GM23338 (cell line): Measurements from ENCODE around the gene IPO13. TPM values are rescaled to one million over a fixed set of nuclear protein-coding genes. Genes with fewer than 3 reads are reported as not detected.

Experiments
- ATAC-seq: fragments of 200-7000 bp; cut with Tn5 transposase; 3 replicates; pipeline ENCODE4 v1.9.1; 2020
- DNase-seq: peaks from one replicate; pipeline ENCODE4 v3.0.0-alpha.2; 2015; ENCODE audit warnings: low spot score
- H2AFZ ChIP-seq: fragments of 200-600 bp; sonication (generic); 2 replicates; pipeline ENCODE4 v1.8.0; 2016; ENCODE audit warnings: antibody characterized with exemption, mild to moderate bottlenecking, moderate library complexity
- H3F3A ChIP-seq: fragments of 200-600 bp; sonication (generic); replicated peaks from 2 replicates; pipeline ENCODE4 v1.8.0; 2017; ENCODE audit warnings: antibody characterized with exemption, mixed run types, low read depth
- H3K27ac ChIP-seq: fragments of 200-600 bp; sonication (generic); 2 replicates; pipeline ENCODE4 v1.6.1; 2016; ENCODE audit warnings: low read depth
- H3K27me3 ChIP-seq: fragments of 200-600 bp; sonication (generic); 2 replicates; pipeline ENCODE4 v1.8.0; 2016; ENCODE audit warnings: mild to moderate bottlenecking, mixed run types, moderate library complexity; ENCODE audit not compliant: insufficient read depth
- H3K36me3 ChIP-seq: fragments of 200-600 bp; sonication (generic); 2 replicates; pipeline ENCODE4 v1.8.0; 2016; ENCODE audit warnings: mild to moderate bottlenecking; ENCODE audit not compliant: insufficient read depth
- H3K4me1 ChIP-seq: fragments of 200-600 bp; sonication (generic); 2 replicates; pipeline ENCODE4 v1.8.0; 2016; ENCODE audit warnings: mild to moderate bottlenecking, moderate library complexity; ENCODE audit not compliant: insufficient read depth
- H3K4me2 ChIP-seq: fragments of 200-600 bp; sonication (generic); 2 replicates; pipeline ENCODE4 v1.7.1; 2017; ENCODE audit warnings: mixed run types
- H3K4me3 ChIP-seq: fragments of 200-600 bp; sonication (generic); 2 replicates; pipeline ENCODE4 v1.6.1; 2016; ENCODE audit warnings: mixed run types
- H3K79me2 ChIP-seq: fragments of 200-600 bp; sonication (generic); replicated peaks from 2 replicates; pipeline ENCODE4 v1.8.0; 2017; ENCODE audit warnings: mild to moderate bottlenecking; ENCODE audit not compliant: insufficient read depth
- H3K9me2 ChIP-seq: fragments of 200-600 bp; sonication (generic); 2 replicates; pipeline ENCODE4 v1.8.0; 2017; ENCODE audit not compliant: insufficient read depth
- H4K20me1 ChIP-seq: fragments of 200-600 bp; sonication (generic); replicated peaks from 2 replicates; pipeline ENCODE4 v1.8.0; 2017; ENCODE audit warnings: mild to moderate bottlenecking; ENCODE audit not compliant: insufficient read depth
- H3K27ac Mint-ChIP-seq: 2 replicates; pipeline ENCODE4 v1.8.0; 2020; ENCODE audit warnings: inconsistent platforms, mild to moderate bottlenecking, moderate library complexity, mixed read lengths
- H3K27me3 Mint-ChIP-seq: 3 replicates; pipeline ENCODE4 v1.8.0; 2022; ENCODE audit warnings: low read depth, mild to moderate bottlenecking, moderate library complexity, mixed read lengths, inconsistent platforms; ENCODE audit not compliant: insufficient read depth, poor library complexity
- H3K36me3 Mint-ChIP-seq: 3 replicates; pipeline ENCODE4 v1.8.0; 2021; ENCODE audit warnings: low read depth, mild to moderate bottlenecking, inconsistent platforms, moderate library complexity, mixed read lengths
- H3K4me1 Mint-ChIP-seq: 3 replicates; pipeline ENCODE4 v1.8.0; 2020; ENCODE audit warnings: mild to moderate bottlenecking, inconsistent platforms, mixed read lengths
- H3K4me3 Mint-ChIP-seq: 3 replicates; pipeline ENCODE4 v1.8.0; 2021; ENCODE audit warnings: moderate library complexity, mild to moderate bottlenecking, inconsistent platforms, mixed read lengths
- H3K9me3 Mint-ChIP-seq: 3 replicates; pipeline ENCODE4 v1.8.0; 2020; ENCODE audit warnings: moderate library complexity, mild to moderate bottlenecking, inconsistent platforms, mixed read lengths
- JUNB ChIP-seq: IDR thresholded peaks from one replicate; pipeline ENCODE4 v1.6.1; 2016; ENCODE audit warnings: antibody characterized with exemption; ENCODE audit not compliant: unreplicated experiment
- NANOG ChIP-seq: IDR thresholded peaks from 2 replicates; pipeline ENCODE4 v1.6.1; 2016; ENCODE audit warnings: antibody characterized with exemption, borderline replicate concordance
- POLR2AphosphoS5 ChIP-seq: IDR thresholded peaks from 2 replicates; pipeline ENCODE4 v1.6.1; 2016; ENCODE audit warnings: antibody characterized with exemption, low read depth
- STAT1 ChIP-seq: IDR thresholded peaks from one replicate; pipeline ENCODE4 v1.6.1; 2016; ENCODE audit warnings: antibody characterized with exemption; ENCODE audit not compliant: unreplicated experiment
- ZNF331 ChIP-seq: fragments of 250-450 bp; sonication (Bioruptor Pico); IDR thresholded peaks from 2 replicates; pipeline ENCODE4 v1.5.0; 2020; ENCODE audit warnings: low read depth, mild to moderate bottlenecking, moderate library complexity
- polyA plus RNA-seq: library from polyadenylated mRNA; unstranded; fragments of >200 nt; fragmentation: Nextera tagmentation; extraction: Ambion mirVana; gene quantifications from 2 replicates; pipeline ENCODE4 v1.2.1, GENCODE V29; 2016
- total RNA-seq: library from RNA; depleted of rRNA; stranded (reverse); fragments of >200 nt; shearing (Covaris generic); gene quantifications from 2 replicates; pipeline ENCODE4 v1.2.3, GENCODE V29; 2014
- TF ChIP-seq, protein P1 (sequence below): IDR thresholded peaks from 2 replicates; pipeline ENCODE4 v1.6.1; 2016; ENCODE audit warnings: antibody characterized with exemption
- TF ChIP-seq, protein P2 (sequence below), 2 experiments: fragments of 200-600 bp in 1 of 2; sonication (generic) in 1 of 2; conservative IDR thresholded peaks; 2 replicates each; pipeline versions ENCODE4 v1.5.1 to v1.6.1; 2016 to 2017; ENCODE audit warnings: antibody characterized with exemption in 2 of 2, low read depth in 2 of 2, mild to moderate bottlenecking in 2 of 2, moderate library complexity in 1 of 2
- TF ChIP-seq, protein P3 (sequence below): IDR thresholded peaks from one replicate; pipeline ENCODE4 v1.6.1; 2018; ENCODE audit warnings: antibody characterized with exemption; ENCODE audit not compliant: unreplicated experiment

Gene IPO13
- total and polyA plus RNA-seq, 2 experiments from 2014 or later, result 10.4 to 22.8 TPM

DNA sequence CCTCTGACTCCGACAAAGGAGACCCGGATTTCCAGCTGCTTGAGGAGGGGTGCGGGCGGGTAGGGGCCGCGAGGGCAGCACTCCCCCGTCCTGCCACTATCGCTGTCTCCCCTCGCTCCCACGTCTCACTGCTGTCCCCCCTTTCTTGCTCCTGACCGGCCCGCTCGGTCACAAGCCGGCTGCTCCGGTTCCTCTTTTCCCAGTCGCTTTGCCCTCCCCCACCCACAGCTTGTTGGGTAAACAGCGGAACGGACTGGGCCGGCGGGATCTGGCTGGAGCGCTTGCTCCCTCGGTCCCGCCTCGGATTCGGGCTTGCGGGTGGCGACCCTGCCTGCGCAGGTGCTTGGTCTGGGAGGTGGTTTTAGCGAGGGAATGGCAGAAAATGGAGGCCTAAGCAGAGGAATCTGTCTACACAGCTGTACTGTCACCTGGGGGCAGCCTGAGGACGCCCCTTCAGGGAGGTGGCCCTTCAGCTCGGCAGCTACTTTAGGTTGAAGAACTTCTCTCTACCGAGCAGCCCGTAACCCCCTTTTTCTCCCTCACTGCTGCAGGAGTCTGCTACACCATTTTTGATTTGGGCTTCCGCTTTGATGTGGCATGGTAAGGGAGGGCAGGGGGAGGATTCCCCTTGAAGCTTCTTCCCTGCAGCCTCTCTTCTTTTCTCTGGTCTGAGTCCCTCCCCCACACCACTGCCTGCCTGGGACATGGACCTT lies 28.7 kb downstream of the IPO13 start:
- Histone ChIP-seq H3K4me3 (peak overlapping the region; percentile 96), H3F3A (peaks cover 28% of the 10 kb centered on the region; the same call in 1 of the 2 replicates), H3K4me2 (peak overlapping the region; percentile 98), H4K20me1 (peaks cover 22% of the 10 kb centered on the region), H2AFZ (no peak overlapping the region), H3K9me2 (no peaks in the 10 kb centered on the region), H3K79me2 (peaks cover 17% of the 10 kb centered on the region), H3K27ac (0 out of 2 replicates have a peak overlapping the region, but pooled peaks have one; percentile 59), H3K36me3 (0 out of 2 replicates have a peak, but pooled peaks cover 7% of the 10 kb centered on the region), H3K27me3 (no peaks in the 10 kb centered on the region), H3K4me1 (peaks cover 32% of the 10 kb centered on the region)
- H3K27me3 Mint-ChIP-seq, result peaks cover 28% of the 10 kb centered on the region
- peaks cover 65% of the 10 kb centered on the region for H3K36me3 Mint-ChIP-seq
- no peaks in the 10 kb centered on the region for H3K9me3 Mint-ChIP-seq
- H3K4me3 Mint-ChIP-seq, result peak overlapping the region; percentile 90
- DNase-seq (peak; percentile 56), ATAC-seq (peak; percentile 8)
- H3K4me1 Mint-ChIP-seq, result peaks cover 45% of the 10 kb centered on the region
- H3K27ac Mint-ChIP-seq, result peak overlapping the region; percentile 52
- TF ChIP-seq, protein P1, sequence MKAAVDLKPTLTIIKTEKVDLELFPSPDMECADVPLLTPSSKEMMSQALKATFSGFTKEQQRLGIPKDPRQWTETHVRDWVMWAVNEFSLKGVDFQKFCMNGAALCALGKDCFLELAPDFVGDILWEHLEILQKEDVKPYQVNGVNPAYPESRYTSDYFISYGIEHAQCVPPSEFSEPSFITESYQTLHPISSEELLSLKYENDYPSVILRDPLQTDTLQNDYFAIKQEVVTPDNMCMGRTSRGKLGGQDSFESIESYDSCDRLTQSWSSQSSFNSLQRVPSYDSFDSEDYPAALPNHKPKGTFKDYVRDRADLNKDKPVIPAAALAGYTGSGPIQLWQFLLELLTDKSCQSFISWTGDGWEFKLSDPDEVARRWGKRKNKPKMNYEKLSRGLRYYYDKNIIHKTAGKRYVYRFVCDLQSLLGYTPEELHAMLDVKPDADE, result no peak
- TF ChIP-seq JUNB, result no peak

DNA sequence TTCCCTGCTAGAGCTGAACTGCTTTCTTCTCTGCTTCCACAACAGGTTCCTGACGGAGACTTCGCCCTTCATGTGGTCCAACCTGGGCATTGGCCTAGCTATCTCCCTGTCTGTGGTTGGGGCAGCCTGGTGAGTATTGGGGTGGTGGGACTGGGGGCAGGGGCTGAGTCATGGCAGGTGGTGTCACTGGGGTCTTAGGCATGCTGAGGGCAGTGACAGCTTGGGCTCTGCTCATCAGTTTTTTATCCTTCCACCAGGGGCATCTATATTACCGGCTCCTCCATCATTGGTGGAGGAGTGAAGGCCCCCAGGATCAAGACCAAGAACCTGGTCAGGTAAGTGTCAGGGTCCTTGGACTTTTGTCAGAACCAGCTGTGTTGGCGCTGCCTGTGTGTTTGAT lies 29.3 kb downstream of the IPO13 start:
- Histone ChIP-seq H3K27me3 (no peaks in the 10 kb centered on the region), H3K4me1 (peaks cover 29% of the 10 kb centered on the region), H2AFZ (no peak overlapping the region), H3K4me3 (peak overlapping the region; percentile 96), H3K79me2 (peaks cover 16% of the 10 kb centered on the region), H4K20me1 (peaks cover 19% of the 10 kb centered on the region), H3K27ac (no peak overlapping the region), H3K36me3 (0 out of 2 replicates have a peak, but pooled peaks cover 7% of the 10 kb centered on the region), H3F3A (peaks cover 29% of the 10 kb centered on the region; the same call in 1 of the 2 replicates), H3K4me2 (peak overlapping the region; percentile 98), H3K9me2 (no peaks in the 10 kb centered on the region)
- Mint-ChIP-seq H3K4me1 (peaks cover 45% of the 10 kb centered on the region), H3K27me3 (peaks cover 31% of the 10 kb centered on the region), H3K27ac (no peak overlapping the region), H3K36me3 (peaks cover 62% of the 10 kb centered on the region), H3K4me3 (peak overlapping the region; percentile 90), H3K9me3 (no peaks in the 10 kb centered on the region)
- no peak for DNase-seq
- no peak for ATAC-seq
- TF ChIP-seq JUNB (no peak), POLR2AphosphoS5 (no peak), NANOG (no peak), STAT1 (no peak), ZNF331 (CRISPR knock-in tag) (no peak)
- TF ChIP-seq, protein P2, sequence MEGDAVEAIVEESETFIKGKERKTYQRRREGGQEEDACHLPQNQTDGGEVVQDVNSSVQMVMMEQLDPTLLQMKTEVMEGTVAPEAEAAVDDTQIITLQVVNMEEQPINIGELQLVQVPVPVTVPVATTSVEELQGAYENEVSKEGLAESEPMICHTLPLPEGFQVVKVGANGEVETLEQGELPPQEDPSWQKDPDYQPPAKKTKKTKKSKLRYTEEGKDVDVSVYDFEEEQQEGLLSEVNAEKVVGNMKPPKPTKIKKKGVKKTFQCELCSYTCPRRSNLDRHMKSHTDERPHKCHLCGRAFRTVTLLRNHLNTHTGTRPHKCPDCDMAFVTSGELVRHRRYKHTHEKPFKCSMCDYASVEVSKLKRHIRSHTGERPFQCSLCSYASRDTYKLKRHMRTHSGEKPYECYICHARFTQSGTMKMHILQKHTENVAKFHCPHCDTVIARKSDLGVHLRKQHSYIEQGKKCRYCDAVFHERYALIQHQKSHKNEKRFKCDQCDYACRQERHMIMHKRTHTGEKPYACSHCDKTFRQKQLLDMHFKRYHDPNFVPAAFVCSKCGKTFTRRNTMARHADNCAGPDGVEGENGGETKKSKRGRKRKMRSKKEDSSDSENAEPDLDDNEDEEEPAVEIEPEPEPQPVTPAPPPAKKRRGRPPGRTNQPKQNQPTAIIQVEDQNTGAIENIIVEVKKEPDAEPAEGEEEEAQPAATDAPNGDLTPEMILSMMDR (conservative IDR thresholded peaks at IDR 0.05; ENCODE audit: low read depth in 2 of 2), result no peak; a peak in 1 of 4 replicates
- TF ChIP-seq, protein P3, sequence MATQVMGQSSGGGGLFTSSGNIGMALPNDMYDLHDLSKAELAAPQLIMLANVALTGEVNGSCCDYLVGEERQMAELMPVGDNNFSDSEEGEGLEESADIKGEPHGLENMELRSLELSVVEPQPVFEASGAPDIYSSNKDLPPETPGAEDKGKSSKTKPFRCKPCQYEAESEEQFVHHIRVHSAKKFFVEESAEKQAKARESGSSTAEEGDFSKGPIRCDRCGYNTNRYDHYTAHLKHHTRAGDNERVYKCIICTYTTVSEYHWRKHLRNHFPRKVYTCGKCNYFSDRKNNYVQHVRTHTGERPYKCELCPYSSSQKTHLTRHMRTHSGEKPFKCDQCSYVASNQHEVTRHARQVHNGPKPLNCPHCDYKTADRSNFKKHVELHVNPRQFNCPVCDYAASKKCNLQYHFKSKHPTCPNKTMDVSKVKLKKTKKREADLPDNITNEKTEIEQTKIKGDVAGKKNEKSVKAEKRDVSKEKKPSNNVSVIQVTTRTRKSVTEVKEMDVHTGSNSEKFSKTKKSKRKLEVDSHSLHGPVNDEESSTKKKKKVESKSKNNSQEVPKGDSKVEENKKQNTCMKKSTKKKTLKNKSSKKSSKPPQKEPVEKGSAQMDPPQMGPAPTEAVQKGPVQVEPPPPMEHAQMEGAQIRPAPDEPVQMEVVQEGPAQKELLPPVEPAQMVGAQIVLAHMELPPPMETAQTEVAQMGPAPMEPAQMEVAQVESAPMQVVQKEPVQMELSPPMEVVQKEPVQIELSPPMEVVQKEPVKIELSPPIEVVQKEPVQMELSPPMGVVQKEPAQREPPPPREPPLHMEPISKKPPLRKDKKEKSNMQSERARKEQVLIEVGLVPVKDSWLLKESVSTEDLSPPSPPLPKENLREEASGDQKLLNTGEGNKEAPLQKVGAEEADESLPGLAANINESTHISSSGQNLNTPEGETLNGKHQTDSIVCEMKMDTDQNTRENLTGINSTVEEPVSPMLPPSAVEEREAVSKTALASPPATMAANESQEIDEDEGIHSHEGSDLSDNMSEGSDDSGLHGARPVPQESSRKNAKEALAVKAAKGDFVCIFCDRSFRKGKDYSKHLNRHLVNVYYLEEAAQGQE, result no peak
